ENCODE measurements around the gene PDLIM7. TPM values are rescaled to one million over a fixed set of nuclear protein-coding genes. Genes with fewer than 3 reads are reported as not detected.

Gene PDLIM7
- total and polyA plus RNA-seq, 2 experiments from 2014 or later: 94.7 to 128 TPM

GRCh38 chr5:177472460-177473442 lies 24.7 kb downstream of the PDLIM7 start:
- Mint-ChIP-seq H3K36me3 (ENCODE audit: low read depth) (peaks cover 43% of the 10 kb centered on the region), H3K4me1 (peaks cover 59% of the 10 kb centered on the region), H3K9me3 (no peaks in the 10 kb centered on the region), H3K4me3 (peak overlapping the region; percentile 83), H3K27ac (peak overlapping the region; percentile 92), H3K27me3 (ENCODE audit: insufficient read depth, low read depth, poor library complexity) (peaks cover 30% of the 10 kb centered on the region)
- DNase-seq (ENCODE audit: low spot score): peak; percentile 62
- peak; percentile 8 for ATAC-seq
- Histone ChIP-seq H3K27ac (ENCODE audit: low read depth) (peak overlapping the region; percentile 55; the same call in 1 of the 2 replicates), H3K4me3 (peak overlapping the region; percentile 97), H3F3A (replicated peaks; ENCODE audit: low read depth) (peaks cover 35% of the 10 kb centered on the region), H3K4me2 (peak overlapping the region; percentile 92), H3K9me2 (ENCODE audit: insufficient read depth) (no peaks in the 10 kb centered on the region), H3K27me3 (ENCODE audit: insufficient read depth) (no peaks in the 10 kb centered on the region), H3K4me1 (ENCODE audit: insufficient read depth) (peaks cover 54% of the 10 kb centered on the region), H4K20me1 (replicated peaks; ENCODE audit: insufficient read depth) (peaks cover 37% of the 10 kb centered on the region), H2AFZ (no peak overlapping the region), H3K79me2 (replicated peaks; ENCODE audit: insufficient read depth) (peaks cover 50% of the 10 kb centered on the region), H3K36me3 (ENCODE audit: insufficient read depth) (peaks cover 15% of the 10 kb centered on the region; the same call in 1 of the 2 replicates)
- TF ChIP-seq POLR2AphosphoS5 (IDR thresholded peaks at IDR 0.05; ENCODE audit: low read depth): peak; percentile 49
- no peak for TF ChIP-seq NANOG (IDR thresholded peaks at IDR 0.05; ENCODE audit: borderline replicate concordance)
- no peak for TF ChIP-seq ZNF114 (CRISPR knock-in tag; IDR thresholded peaks at IDR 0.05)

DNA sequence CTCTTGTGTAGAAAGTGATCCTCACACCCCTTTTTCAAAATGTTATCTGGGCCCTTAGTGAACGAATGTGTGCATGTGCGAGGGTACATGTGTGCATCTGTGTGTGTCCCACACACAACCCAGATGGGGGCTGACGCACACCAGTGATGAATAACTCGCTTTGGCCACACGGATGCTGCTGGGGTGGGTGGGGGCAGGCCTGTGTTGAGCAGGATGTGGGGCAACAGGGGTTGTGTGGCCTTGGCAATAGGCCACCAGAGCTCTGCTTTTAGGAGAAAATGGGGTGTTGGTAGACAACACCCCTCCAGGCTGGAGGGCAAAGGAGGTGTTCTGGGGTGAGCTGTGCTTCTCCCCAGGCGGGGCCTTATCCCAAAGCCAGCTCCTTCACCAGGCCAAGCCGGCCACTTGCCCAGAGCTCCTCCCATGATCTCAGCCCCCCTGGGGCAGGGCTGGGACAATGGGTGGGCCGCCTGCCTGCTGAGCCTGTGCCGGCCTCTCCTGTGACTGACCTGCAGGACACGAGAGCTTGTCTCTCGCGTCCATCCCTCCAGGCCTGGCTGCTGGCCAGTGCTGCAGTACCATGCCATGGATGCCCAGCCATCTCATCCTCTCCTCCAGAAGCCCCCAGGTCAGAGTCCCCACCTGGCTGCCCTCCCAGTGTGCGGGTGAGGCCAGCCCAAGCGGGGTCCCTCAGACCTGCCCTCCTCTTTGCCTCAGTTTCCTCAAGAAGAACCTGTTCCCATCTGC lies 25.6 kb downstream of the PDLIM7 start:
- Histone ChIP-seq H3K27me3 (ENCODE audit: insufficient read depth) (no peaks in the 10 kb centered on the region), H3F3A (replicated peaks; ENCODE audit: low read depth) (peaks cover 38% of the 10 kb centered on the region), H3K27ac (ENCODE audit: low read depth) (peak overlapping the region; percentile 55; the same call in 1 of the 2 replicates), H3K4me2 (peak overlapping the region; percentile 92), H3K9me2 (ENCODE audit: insufficient read depth) (no peaks in the 10 kb centered on the region), H4K20me1 (replicated peaks; ENCODE audit: insufficient read depth) (peaks cover 37% of the 10 kb centered on the region), H3K36me3 (ENCODE audit: insufficient read depth) (peaks cover 15% of the 10 kb centered on the region; the same call in 1 of the 2 replicates), H2AFZ (no peak overlapping the region), H3K4me1 (ENCODE audit: insufficient read depth) (peaks cover 54% of the 10 kb centered on the region), H3K79me2 (replicated peaks; ENCODE audit: insufficient read depth) (peaks cover 50% of the 10 kb centered on the region), H3K4me3 (peak overlapping the region; percentile 97)
- Mint-ChIP-seq H3K36me3 (ENCODE audit: low read depth) (peaks cover 53% of the 10 kb centered on the region), H3K27ac (peak overlapping the region; percentile 62), H3K4me3 (peak overlapping the region; percentile 83), H3K4me1 (peaks cover 56% of the 10 kb centered on the region), H3K27me3 (ENCODE audit: insufficient read depth, low read depth, poor library complexity) (peaks cover 30% of the 10 kb centered on the region), H3K9me3 (no peaks in the 10 kb centered on the region; the same call in 1 of the 3 replicates)
- ATAC-seq (no peak), DNase-seq (ENCODE audit: low spot score) (no peak)
- TF ChIP-seq EZH2 (IDR thresholded peaks at IDR 0.05; ENCODE audit: low read depth, unreplicated experiment) (no peak), NANOG (IDR thresholded peaks at IDR 0.05; ENCODE audit: borderline replicate concordance) (no peak), JUNB (IDR thresholded peaks at IDR 0.05; ENCODE audit: unreplicated experiment) (no peak), CREB1 (CRISPR knock-in tag; IDR thresholded peaks at IDR 0.05; ENCODE audit: low read depth) (no peak), EZH2phosphoT487 (IDR thresholded peaks at IDR 0.05; ENCODE audit: unreplicated experiment) (no peak), POLR2AphosphoS5 (IDR thresholded peaks at IDR 0.05; ENCODE audit: low read depth) (no peak)
- TF ChIP-seq, protein P1, sequence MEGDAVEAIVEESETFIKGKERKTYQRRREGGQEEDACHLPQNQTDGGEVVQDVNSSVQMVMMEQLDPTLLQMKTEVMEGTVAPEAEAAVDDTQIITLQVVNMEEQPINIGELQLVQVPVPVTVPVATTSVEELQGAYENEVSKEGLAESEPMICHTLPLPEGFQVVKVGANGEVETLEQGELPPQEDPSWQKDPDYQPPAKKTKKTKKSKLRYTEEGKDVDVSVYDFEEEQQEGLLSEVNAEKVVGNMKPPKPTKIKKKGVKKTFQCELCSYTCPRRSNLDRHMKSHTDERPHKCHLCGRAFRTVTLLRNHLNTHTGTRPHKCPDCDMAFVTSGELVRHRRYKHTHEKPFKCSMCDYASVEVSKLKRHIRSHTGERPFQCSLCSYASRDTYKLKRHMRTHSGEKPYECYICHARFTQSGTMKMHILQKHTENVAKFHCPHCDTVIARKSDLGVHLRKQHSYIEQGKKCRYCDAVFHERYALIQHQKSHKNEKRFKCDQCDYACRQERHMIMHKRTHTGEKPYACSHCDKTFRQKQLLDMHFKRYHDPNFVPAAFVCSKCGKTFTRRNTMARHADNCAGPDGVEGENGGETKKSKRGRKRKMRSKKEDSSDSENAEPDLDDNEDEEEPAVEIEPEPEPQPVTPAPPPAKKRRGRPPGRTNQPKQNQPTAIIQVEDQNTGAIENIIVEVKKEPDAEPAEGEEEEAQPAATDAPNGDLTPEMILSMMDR (conservative IDR thresholded peaks at IDR 0.05; ENCODE audit: low read depth in 2 of 2): no peak
- TF ChIP-seq, protein P2, sequence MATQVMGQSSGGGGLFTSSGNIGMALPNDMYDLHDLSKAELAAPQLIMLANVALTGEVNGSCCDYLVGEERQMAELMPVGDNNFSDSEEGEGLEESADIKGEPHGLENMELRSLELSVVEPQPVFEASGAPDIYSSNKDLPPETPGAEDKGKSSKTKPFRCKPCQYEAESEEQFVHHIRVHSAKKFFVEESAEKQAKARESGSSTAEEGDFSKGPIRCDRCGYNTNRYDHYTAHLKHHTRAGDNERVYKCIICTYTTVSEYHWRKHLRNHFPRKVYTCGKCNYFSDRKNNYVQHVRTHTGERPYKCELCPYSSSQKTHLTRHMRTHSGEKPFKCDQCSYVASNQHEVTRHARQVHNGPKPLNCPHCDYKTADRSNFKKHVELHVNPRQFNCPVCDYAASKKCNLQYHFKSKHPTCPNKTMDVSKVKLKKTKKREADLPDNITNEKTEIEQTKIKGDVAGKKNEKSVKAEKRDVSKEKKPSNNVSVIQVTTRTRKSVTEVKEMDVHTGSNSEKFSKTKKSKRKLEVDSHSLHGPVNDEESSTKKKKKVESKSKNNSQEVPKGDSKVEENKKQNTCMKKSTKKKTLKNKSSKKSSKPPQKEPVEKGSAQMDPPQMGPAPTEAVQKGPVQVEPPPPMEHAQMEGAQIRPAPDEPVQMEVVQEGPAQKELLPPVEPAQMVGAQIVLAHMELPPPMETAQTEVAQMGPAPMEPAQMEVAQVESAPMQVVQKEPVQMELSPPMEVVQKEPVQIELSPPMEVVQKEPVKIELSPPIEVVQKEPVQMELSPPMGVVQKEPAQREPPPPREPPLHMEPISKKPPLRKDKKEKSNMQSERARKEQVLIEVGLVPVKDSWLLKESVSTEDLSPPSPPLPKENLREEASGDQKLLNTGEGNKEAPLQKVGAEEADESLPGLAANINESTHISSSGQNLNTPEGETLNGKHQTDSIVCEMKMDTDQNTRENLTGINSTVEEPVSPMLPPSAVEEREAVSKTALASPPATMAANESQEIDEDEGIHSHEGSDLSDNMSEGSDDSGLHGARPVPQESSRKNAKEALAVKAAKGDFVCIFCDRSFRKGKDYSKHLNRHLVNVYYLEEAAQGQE (IDR thresholded peaks at IDR 0.05; ENCODE audit: unreplicated experiment): no peak
- TF ChIP-seq, protein P3, sequence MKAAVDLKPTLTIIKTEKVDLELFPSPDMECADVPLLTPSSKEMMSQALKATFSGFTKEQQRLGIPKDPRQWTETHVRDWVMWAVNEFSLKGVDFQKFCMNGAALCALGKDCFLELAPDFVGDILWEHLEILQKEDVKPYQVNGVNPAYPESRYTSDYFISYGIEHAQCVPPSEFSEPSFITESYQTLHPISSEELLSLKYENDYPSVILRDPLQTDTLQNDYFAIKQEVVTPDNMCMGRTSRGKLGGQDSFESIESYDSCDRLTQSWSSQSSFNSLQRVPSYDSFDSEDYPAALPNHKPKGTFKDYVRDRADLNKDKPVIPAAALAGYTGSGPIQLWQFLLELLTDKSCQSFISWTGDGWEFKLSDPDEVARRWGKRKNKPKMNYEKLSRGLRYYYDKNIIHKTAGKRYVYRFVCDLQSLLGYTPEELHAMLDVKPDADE (IDR thresholded peaks at IDR 0.05): no peak
